ENCODE measurements around the gene ZNF71.
"Not testable (repeated sequence)": the region's sequence is repeated elsewhere in the genome, so short reads cannot be mapped to it uniquely, and the experiment has no call there.

ZNF71 gene

DNA sequence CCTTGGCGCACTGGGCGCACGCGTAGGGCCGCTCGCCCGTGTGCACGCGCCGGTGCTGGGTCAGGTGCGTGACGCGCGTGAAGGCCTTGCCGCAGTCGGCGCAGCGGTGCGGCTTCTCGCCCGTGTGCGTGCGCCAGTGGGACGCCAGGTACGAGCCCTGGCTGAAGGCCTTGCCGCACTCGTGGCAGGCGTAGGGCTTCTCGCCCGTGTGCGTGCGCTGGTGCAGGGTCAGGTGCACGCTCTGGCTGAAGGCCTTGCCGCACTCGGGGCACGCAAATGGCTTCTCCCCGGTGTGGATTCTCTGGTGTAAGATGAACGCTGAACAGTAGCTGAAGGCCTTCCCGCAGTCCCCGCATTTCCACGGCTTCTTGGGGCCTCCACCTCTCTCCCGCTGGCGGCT, 69.4 kb downstream of the ZNF71 start:
- Histone ChIP-seq H3K9me3 (replicated peaks in 1 of 11) (peaks cover 13 to 48% (median 28%) of the 10 kb centered on the region in 11 experiments; a peak in 21 of 22 replicates), H3K9ac (no peak overlapping the region), H3K27me3 (no peaks in the 10 kb centered on the region), H3K4me3 (no peak overlapping the region), H4K20me1 (no peaks in the 10 kb centered on the region; a peak in 1 of 22 replicates), H3K4me2 (no peak overlapping the region), H3K27ac (no peak overlapping the region), H3K4me1 (no peaks in the 10 kb centered on the region), H3K36me3 (no peaks in the 10 kb centered on the region)
- TF ChIP-seq Cebpa-rat (IDR thresholded peaks at IDR 0.05): no peak

- H3K27me3 ChIP-seq: no peaks in the 10 kb centered on the region
- no peak overlapping the region for H3K27ac ChIP-seq
- H3K4me3 ChIP-seq: no peak overlapping the region
- H4K20me1 ChIP-seq: no peaks in the 10 kb centered on the region; a peak in 1 of 22 replicates
- H3K4me1 ChIP-seq: no peaks in the 10 kb centered on the region
- no peak overlapping the region for H3K9ac ChIP-seq
- H3K9me3 ChIP-seq (replicated peaks in 1 of 11): peaks cover 11 to 44% (median 26%) of the 10 kb centered on the region in 11 experiments; a peak in 17 of 22 replicates
- no peak for TF ChIP-seq Cebpa-rat (IDR thresholded peaks at IDR 0.05)
- H3K4me2 ChIP-seq: no peak overlapping the region
- no peaks in the 10 kb centered on the region for H3K36me3 ChIP-seq
Observed at GRCh38 chr19:56667311-56667870, 72.3 kb downstream of the ZNF71 start.

DNA sequence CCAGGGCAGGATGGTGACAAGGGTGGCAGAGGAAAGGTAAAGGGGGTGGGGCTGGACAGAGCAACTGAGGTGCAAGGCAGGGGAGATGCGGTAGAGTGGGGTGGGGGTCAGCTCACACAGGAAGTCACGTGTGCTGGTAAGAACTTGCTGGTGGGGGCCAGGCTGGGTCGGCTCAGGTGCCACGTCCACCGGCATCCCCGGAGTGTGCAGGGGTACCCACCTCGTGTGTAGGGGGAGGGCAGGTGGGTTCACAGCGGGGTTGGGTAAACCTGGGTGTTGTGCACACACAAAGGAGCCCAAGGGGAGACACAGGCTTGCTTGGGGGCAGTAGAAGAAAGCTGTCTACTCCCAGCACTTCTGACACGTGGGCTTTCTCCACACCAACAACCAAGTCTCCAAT, 73.6 kb downstream of the ZNF71 start:
- TF ChIP-seq Cebpa-rat (IDR thresholded peaks at IDR 0.05): no peak
- Histone ChIP-seq H3K4me1 (no peaks in the 10 kb centered on the region), H3K27ac (no peak overlapping the region), H3K9ac (no peak overlapping the region), H4K20me1 (no peaks in the 10 kb centered on the region; a peak in 1 of 22 replicates), H3K9me3 (replicated peaks in 1 of 11) (peaks cover 11 to 35% (median 24%) of the 10 kb centered on the region in 11 experiments; a peak in 18 of 22 replicates), H3K27me3 (no peaks in the 10 kb centered on the region), H3K36me3 (no peaks in the 10 kb centered on the region), H3K4me3 (no peak overlapping the region), H3K4me2 (no peak overlapping the region)

- Histone ChIP-seq H3K9ac (no peak overlapping the region), H3K4me1 (no peaks in the 10 kb centered on the region), H3K27me3 (no peaks in the 10 kb centered on the region), H3K9me3 (replicated peaks in 1 of 11) (peaks cover 11 to 27% (median 19%) of the 10 kb centered on the region in 11 experiments; a peak in 18 of 22 replicates), H3K27ac (no peak overlapping the region), H3K4me3 (no peak overlapping the region), H3K4me2 (no peak overlapping the region), H3K36me3 (no peaks in the 10 kb centered on the region), H4K20me1 (no peaks in the 10 kb centered on the region; a peak in 1 of 22 replicates)
- no peak for TF ChIP-seq Cebpa-rat (IDR thresholded peaks at IDR 0.05)
Observed at GRCh38 chr19:56670401-56670960, 75.4 kb downstream of the ZNF71 start.

GRCh38 chr19:56670961-56671612, 76.0 kb downstream of the ZNF71 start:
- H3K9ac ChIP-seq: no peak overlapping the region
- H3K4me2 ChIP-seq: no peak overlapping the region
- H4K20me1 ChIP-seq: no peaks in the 10 kb centered on the region; a peak in 1 of 22 replicates
- H3K4me1 ChIP-seq: no peaks in the 10 kb centered on the region
- no peak for TF ChIP-seq Cebpa-rat (IDR thresholded peaks at IDR 0.05)
- H3K36me3 ChIP-seq: no peaks in the 10 kb centered on the region
- H3K27me3 ChIP-seq: no peaks in the 10 kb centered on the region
- H3K9me3 ChIP-seq (replicated peaks in 1 of 11): peaks cover 11 to 27% (median 19%) of the 10 kb centered on the region in 11 experiments; a peak in 18 of 22 replicates
- H3K4me3 ChIP-seq: no peak overlapping the region
- H3K27ac ChIP-seq: no peak overlapping the region

DNA sequence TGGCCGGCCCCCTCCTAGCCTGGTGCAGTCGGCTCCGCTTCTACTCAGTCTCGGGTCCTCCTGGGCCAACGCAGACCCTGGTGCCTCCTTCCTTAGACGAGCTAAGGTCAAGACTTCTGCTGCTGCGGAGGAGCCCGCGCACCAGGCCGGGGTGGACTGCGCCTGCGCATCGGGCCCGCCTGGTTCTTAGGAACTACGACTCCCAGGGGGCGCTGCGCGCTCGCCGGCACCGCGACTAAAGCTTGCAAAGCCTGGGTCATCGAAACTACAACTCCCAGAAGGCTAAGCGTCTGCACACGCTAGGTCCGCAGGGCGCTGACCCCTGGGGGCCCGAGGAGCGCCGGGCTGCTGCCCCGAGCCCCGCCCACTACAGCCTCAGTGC, 76.5 kb downstream of the ZNF71 start, which contains the start of gene ZNF835:
ZNF835 (minus strand) TSS at position 145 of the 382 bp plus-strand sequence. CDS start 6,559 bp downstream, outside the sequence.
- no peaks in the 10 kb centered on the region; a peak in 1 of 22 replicates for H4K20me1 ChIP-seq
- H3K4me2 ChIP-seq: no peak within 1 kb of the TSS
- H3K9ac ChIP-seq: no peak within 1 kb of the TSS
- peaks cover 11 to 27% (median 19%) of the 10 kb centered on the region in 11 experiments; a peak in 18 of 22 replicates for H3K9me3 ChIP-seq (replicated peaks in 1 of 11)
- no peaks in the 10 kb centered on the region for H3K27me3 ChIP-seq
- no peak within 1 kb of the TSS for H3K4me3 ChIP-seq
- no peak within 1 kb of the TSS for H3K27ac ChIP-seq
- H3K36me3 ChIP-seq: no peaks in the 10 kb centered on the region
- H3K4me1 ChIP-seq: no peaks in the 10 kb centered on the region
- TF ChIP-seq Cebpa-rat (IDR thresholded peaks at IDR 0.05): no peak

DNA sequence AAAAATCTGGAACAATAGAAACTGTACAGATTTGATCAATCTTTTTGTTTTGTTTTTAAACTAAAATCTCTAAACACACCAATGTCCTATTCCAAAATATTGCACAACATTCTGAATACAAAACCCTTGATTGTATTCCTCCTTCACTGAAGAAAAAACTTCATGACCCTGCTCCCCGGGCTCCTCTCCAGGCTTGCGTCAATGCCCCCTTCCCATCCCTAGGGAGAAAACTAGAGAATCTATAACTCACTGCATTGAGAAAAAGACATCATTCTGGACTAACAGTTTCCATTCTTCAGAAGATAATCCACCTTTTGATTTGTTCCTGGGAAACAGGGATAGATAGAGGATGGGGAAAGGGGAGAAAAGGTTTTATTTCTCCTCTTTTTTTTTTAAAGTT, 77.5 kb downstream of the ZNF71 start:
- peaks cover 11 to 27% (median 19%) of the 10 kb centered on the region in 11 experiments; a peak in 18 of 22 replicates for H3K9me3 ChIP-seq (replicated peaks in 1 of 11)
- H3K27me3 ChIP-seq, H3K4me2 ChIP-seq, H3K27ac ChIP-seq, H3K9ac ChIP-seq, H3K4me1 ChIP-seq, H4K20me1 ChIP-seq, H3K4me3 ChIP-seq, H3K36me3 ChIP-seq: not testable (repeated sequence)

Measured in BLaER1 treated with 17β-estradiol and CSF1 and Interleukin-3, amounts not matched to agents 10 nM and 100 nM (cell line).